Liver (tissue), 9 donors: ENCODE measurements around the gene RALGAPA2. TPM values are rescaled to one million over a fixed set of nuclear protein-coding genes. Genes with fewer than 3 reads are reported as not detected.

ENCODE experiments used
- DNase-seq: peaks from one replicate; pipeline ENCODE4 v3.0.0-alpha.2; 2017; ENCODE audit warnings: low spot score
- H3K27ac ChIP-seq, 2 donors: one replicate each; pipeline ENCODE4 v1.7.0; 2013; ENCODE audit warnings: inconsistent platforms in 2 of 2, low read length in 2 of 2, control low read depth in 1 of 2, low read depth in 1 of 2, mild to moderate bottlenecking in 1 of 2
- H3K27me3 ChIP-seq, 4 donors: one replicate each; pipeline versions ENCODE4 v1.6.1 to v1.7.0; 2013; ENCODE audit warnings: low read length in 3 of 4, inconsistent platforms in 1 of 4, mild to moderate bottlenecking in 1 of 4, moderate library complexity in 1 of 4; ENCODE audit not compliant: control insufficient read depth in 4 of 4, insufficient read depth in 4 of 4
- H3K36me3 ChIP-seq, 4 donors: one replicate each; pipeline versions ENCODE4 v1.6.1 to v1.7.0; 2013; ENCODE audit warnings: low read length in 3 of 4, mild to moderate bottlenecking in 3 of 4, low read depth in 1 of 4, moderate library complexity in 1 of 4; ENCODE audit not compliant: control insufficient read depth in 4 of 4, insufficient read depth in 3 of 4
- H3K4me1 ChIP-seq, 4 donors: one replicate each; pipeline versions ENCODE4 v1.6.1 to v1.7.0; 2013; ENCODE audit warnings: low read length in 3 of 4, mild to moderate bottlenecking in 3 of 4, moderate library complexity in 1 of 4; ENCODE audit not compliant: control insufficient read depth in 4 of 4, insufficient read depth in 4 of 4
- H3K4me3 ChIP-seq, 3 donors: one replicate each; pipeline versions ENCODE4 v1.6.1 to v1.7.0; 2013; ENCODE audit warnings: low read length in 3 of 3, control low read depth in 1 of 3, low read depth in 1 of 3, mild to moderate bottlenecking in 1 of 3
- H3K9ac ChIP-seq, 2 donors: one replicate each; pipeline ENCODE4 v1.7.0; 2013; ENCODE audit warnings: low read length in 2 of 2, mild to moderate bottlenecking in 2 of 2, moderate library complexity in 2 of 2, control low read depth in 1 of 2, low read depth in 1 of 2
- H3K9me3 ChIP-seq, 4 donors: one replicate each; pipeline versions ENCODE4 v1.6.1 to v1.7.0; 2013; ENCODE audit warnings: low read length in 3 of 4; ENCODE audit not compliant: control insufficient read depth in 4 of 4
- EGR1 ChIP-seq, 2 donors: IDR thresholded peaks; 2 replicates each; pipeline ENCODE4 v1.6.1; 2016 to 2018; ENCODE audit warnings: antibody characterized with exemption in 2 of 2, low read depth in 2 of 2
- FOXA1 ChIP-seq: IDR thresholded peaks from 2 replicates; pipeline ENCODE4 v1.6.1; 2016; ENCODE audit warnings: antibody characterized with exemption
- FOXA2 ChIP-seq: IDR thresholded peaks from 2 replicates; pipeline ENCODE4 v1.6.1; 2016; ENCODE audit warnings: antibody characterized with exemption
- GABPA ChIP-seq, 2 donors: IDR thresholded peaks in 1 of 2; conservative IDR thresholded peaks in 1 of 2; 2 replicates each; pipeline ENCODE4 v1.6.1; 2016; ENCODE audit warnings: antibody characterized with exemption in 2 of 2, mild to moderate bottlenecking in 1 of 2, moderate library complexity in 1 of 2
- HNF4A ChIP-seq, 2 donors: conservative IDR thresholded peaks; 2 replicates each; pipeline ENCODE4 v1.6.1; 2016; ENCODE audit warnings: antibody characterized with exemption in 2 of 2, mild to moderate bottlenecking in 2 of 2
- HNF4G ChIP-seq: IDR thresholded peaks from 2 replicates; pipeline ENCODE4 v1.6.1; 2016; ENCODE audit warnings: antibody characterized with exemption
- JUND ChIP-seq, 2 donors: IDR thresholded peaks; 2 replicates each; pipeline ENCODE4 v1.6.1; 2016; ENCODE audit warnings: antibody characterized with exemption in 2 of 2
- NR2F2 ChIP-seq: IDR thresholded peaks from 2 replicates; pipeline ENCODE4 v1.6.1; 2016; ENCODE audit warnings: antibody characterized with exemption
- RAD21 ChIP-seq, 2 donors: IDR thresholded peaks; 2 replicates each; pipeline ENCODE4 v1.6.1; 2016; ENCODE audit warnings: antibody characterized with exemption in 2 of 2, mild to moderate bottlenecking in 2 of 2
- REST ChIP-seq: IDR thresholded peaks from 2 replicates; pipeline ENCODE4 v1.6.1; 2016; ENCODE audit warnings: antibody characterized with exemption, mild to moderate bottlenecking
- RXRA ChIP-seq, 2 donors: IDR thresholded peaks; 2 replicates each; pipeline ENCODE4 v1.6.1; 2017 to 2018; ENCODE audit warnings: antibody characterized with exemption in 2 of 2, mild to moderate bottlenecking in 1 of 2
- SP1 ChIP-seq: IDR thresholded peaks from 2 replicates; pipeline ENCODE4 v1.6.1; 2018; ENCODE audit warnings: antibody characterized with exemption, mild to moderate bottlenecking
- TAF1 ChIP-seq: conservative IDR thresholded peaks from 2 replicates; pipeline ENCODE4 v1.6.1; 2016; ENCODE audit warnings: antibody characterized with exemption, mild to moderate bottlenecking
- YY1 ChIP-seq: IDR thresholded peaks from 2 replicates; pipeline ENCODE4 v1.6.1; 2016; ENCODE audit warnings: antibody characterized with exemption, mild to moderate bottlenecking
- WGBS: extraction: QIAGEN DNeasy Blood & Tissue Kit; methylation state at CpG from one replicate; pipeline ENCODE4 v1.1.7; 2013; 5-methylcytosine and 5-hydroxymethylcytosine counted together
- polyA plus RNA-seq, 2 donors: library from polyadenylated mRNA; stranded (reverse) in 1 of 2; unstranded in 1 of 2; fragments of 200-250 nt in 1 of 2; fragments of >200 nt in 1 of 2; fragmentation: Nextera tagmentation in 1 of 2; extraction: Ambion mirVana in 1 of 2; gene quantifications; one replicate each; pipeline versions ENCODE4 v1.2.1 to v1.2.3, GENCODE V29; 2013 to 2015
- total RNA-seq, 2 donors: library from RNA; depleted of rRNA; stranded (reverse); fragments of >200 nt; gene quantifications; one replicate each; pipeline ENCODE4 v1.2.3, GENCODE V29; 2014
- TF ChIP-seq, protein P1 (sequence below): IDR thresholded peaks from 2 replicates; pipeline ENCODE4 v1.6.1; 2016; ENCODE audit warnings: antibody characterized with exemption
- TF ChIP-seq, protein P2 (sequence below): IDR thresholded peaks from 2 replicates; pipeline ENCODE4 v1.6.1; 2016; ENCODE audit warnings: antibody characterized with exemption
- donor health status: healthy.
- donor health status: healthy.
- donor health status: healthy.
- donor health status: healthy.
- donor health status: healthy.

RALGAPA2 gene
- total and polyA plus RNA-seq, 4 donors, result 14.8 to 89.9 (median 25.1) TPM

- no peaks in the 10 kb centered on the region for H3K27me3 ChIP-seq
- H3K4me1 ChIP-seq, result peaks cover 0 to 3% (median 1%) of the 10 kb centered on the region in 4 donors
- TF ChIP-seq FOXA1, result no peak
- no peak for TF ChIP-seq REST
- no peak for TF ChIP-seq SP1
- TF ChIP-seq, protein P1, sequence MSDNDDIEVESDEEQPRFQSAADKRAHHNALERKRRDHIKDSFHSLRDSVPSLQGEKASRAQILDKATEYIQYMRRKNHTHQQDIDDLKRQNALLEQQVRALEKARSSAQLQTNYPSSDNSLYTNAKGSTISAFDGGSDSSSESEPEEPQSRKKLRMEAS, result no peak
- TF ChIP-seq NR2F2, result no peak
- no peak for TF ChIP-seq EGR1 (IDR thresholded peaks at IDR 0.05; ENCODE audit: low read depth in 2 of 2)
- no peak for TF ChIP-seq YY1
- TF ChIP-seq TAF1, result no peak
- TF ChIP-seq FOXA2, result no peak
- no peak overlapping the region for H3K4me3 ChIP-seq
- no peak overlapping the region for H3K27ac ChIP-seq
- H3K36me3 ChIP-seq, result peaks cover 9 to 74% (median 18%) of the 10 kb centered on the region in 4 donors
- DNase-seq, result no peak
- H3K9ac ChIP-seq, result no peak overlapping the region
- 95% methylated on average over 12 of the region's 12 CpGs for WGBS
- no peaks in the 10 kb centered on the region for H3K9me3 ChIP-seq
These were observed 317.4 kb downstream of the RALGAPA2 start for GRCh38 chr20:20395087-20395486.

DNA sequence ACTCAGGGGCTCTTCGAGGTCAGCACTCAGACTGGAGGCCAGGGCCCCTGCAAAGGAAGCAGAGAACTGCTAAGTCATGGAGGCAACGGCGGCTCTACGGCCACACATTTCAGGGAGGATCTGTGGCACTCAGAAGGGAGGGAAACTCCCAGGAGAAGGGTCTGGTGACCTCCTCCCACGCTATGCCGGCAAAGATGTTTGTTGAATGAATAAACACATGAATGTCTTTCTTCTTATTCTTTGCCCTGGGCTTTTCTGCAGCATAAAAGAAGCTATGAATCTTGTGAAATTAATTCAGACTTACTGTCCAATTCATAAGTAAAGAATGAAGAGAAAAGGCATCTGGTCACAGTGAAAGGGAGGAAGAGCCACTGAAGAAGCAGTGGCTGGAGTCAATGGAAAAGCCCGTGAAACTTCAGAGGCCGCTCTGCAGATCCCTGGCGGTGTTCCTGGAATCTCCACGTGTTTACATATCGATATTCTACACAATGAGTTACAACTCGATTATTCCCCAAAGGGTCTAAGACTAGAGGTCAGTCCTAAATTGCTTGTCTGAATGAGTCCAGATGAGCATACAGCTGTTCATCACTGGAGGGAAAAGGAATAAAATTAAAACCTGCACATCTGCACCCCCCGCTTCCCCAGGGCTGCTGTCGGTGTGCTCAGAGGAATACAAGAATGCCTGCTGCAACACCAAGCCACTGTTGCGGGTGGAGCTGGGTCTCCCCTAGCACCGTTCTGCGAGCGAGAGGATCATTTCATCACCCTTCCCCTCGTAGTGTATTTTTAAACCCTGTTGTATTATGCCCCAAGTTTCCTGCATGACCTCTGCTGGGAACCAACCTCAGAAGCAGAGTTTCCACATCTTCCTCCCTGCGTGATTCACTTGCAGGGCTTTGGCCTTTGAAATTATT is 319.0 kb downstream of the RALGAPA2 start:
- H3K4me1 ChIP-seq, result no peaks in the 10 kb centered on the region
- H3K36me3 ChIP-seq, result peaks cover 9 to 73% (median 20%) of the 10 kb centered on the region in 4 donors
- WGBS, result 86% methylated on average over 20 of the region's 20 CpGs
- TF ChIP-seq, protein P1, result no peak
- TF ChIP-seq NR2F2 (no peak), FOXA2 (no peak), RXRA (IDR thresholded peaks at IDR 0.05) (no peak), JUND (IDR thresholded peaks at IDR 0.05) (no peak), GABPA (IDR thresholded peaks at IDR 0.05 in 1 of 2, conservative IDR thresholded peaks at IDR 0.05 in 1 of 2) (no peak), EGR1 (IDR thresholded peaks at IDR 0.05; ENCODE audit: low read depth in 2 of 2) (no peak), FOXA1 (no peak), RAD21 (IDR thresholded peaks at IDR 0.05) (no peak), YY1 (no peak), TAF1 (no peak), HNF4A (conservative IDR thresholded peaks at IDR 0.05) (no peak), HNF4G (no peak)
- TF ChIP-seq, protein P2, sequence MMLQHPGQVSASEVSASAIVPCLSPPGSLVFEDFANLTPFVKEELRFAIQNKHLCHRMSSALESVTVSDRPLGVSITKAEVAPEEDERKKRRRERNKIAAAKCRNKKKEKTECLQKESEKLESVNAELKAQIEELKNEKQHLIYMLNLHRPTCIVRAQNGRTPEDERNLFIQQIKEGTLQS, result no peak
- no peak overlapping the region for H3K9ac ChIP-seq
- no peaks in the 10 kb centered on the region for H3K9me3 ChIP-seq
- DNase-seq, result no peak
- H3K27me3 ChIP-seq, result no peaks in the 10 kb centered on the region
- H3K27ac ChIP-seq, result no peak overlapping the region
- no peak overlapping the region for H3K4me3 ChIP-seq
